ENCODE data around the gene PTCH2. TPM values are rescaled to one million over a fixed set of nuclear protein-coding genes. Genes with fewer than 3 reads are reported as not detected.

Gene PTCH2
- total RNA-seq, 6 experiments from 2014 or later, result 0.37 to 0.81 (median 0.61) TPM

GRCh38 chr1:44785501-44786137 lies 57.4 kb downstream of the PTCH2 start:
- H3K4me3 Mint-ChIP-seq, result peak overlapping the region; percentile 57
- H3K4me1 Mint-ChIP-seq (ENCODE audit: low read depth), result peaks cover 21% of the 10 kb centered on the region
- peaks cover 18% of the 10 kb centered on the region for H3K36me3 Mint-ChIP-seq (ENCODE audit: low read depth)
- no peaks in the 10 kb centered on the region for H3K9me3 Mint-ChIP-seq
- H3K27ac Mint-ChIP-seq, result no peak overlapping the region
- no peak for TF ChIP-seq CTCF (IDR thresholded peaks at IDR 0.05)
- no peak for DNase-seq
- H3K27me3 Mint-ChIP-seq (ENCODE audit: insufficient read depth), result no peaks in the 10 kb centered on the region; the same call in 1 of the 2 replicates

- Mint-ChIP-seq H3K27ac (no peak overlapping the region), H3K36me3 (ENCODE audit: low read depth) (peaks cover 25% of the 10 kb centered on the region), H3K4me3 (peak overlapping the region; percentile 7; the same call in 1 of the 2 replicates), H3K4me1 (ENCODE audit: low read depth) (peaks cover 27% of the 10 kb centered on the region), H3K9me3 (no peaks in the 10 kb centered on the region), H3K27me3 (ENCODE audit: insufficient read depth) (no peaks in the 10 kb centered on the region; the same call in none of the 2 replicates)
- no peak for TF ChIP-seq CTCF (IDR thresholded peaks at IDR 0.05)
- no peak for DNase-seq
Measured at GRCh38 chr1:44785029-44785380, 58.0 kb downstream of the PTCH2 start.

GRCh38 chr1:44784094-44785028 lies 58.7 kb downstream of the PTCH2 start:
- H3K4me1 Mint-ChIP-seq (ENCODE audit: low read depth), result peaks cover 27% of the 10 kb centered on the region
- TF ChIP-seq CTCF (IDR thresholded peaks at IDR 0.05), result peak; percentile 32
- peak overlapping the region; percentile 43; the same call in 1 of the 2 replicates for H3K4me3 Mint-ChIP-seq
- no peak for DNase-seq
- no peak overlapping the region for H3K27ac Mint-ChIP-seq
- peaks cover 26% of the 10 kb centered on the region for H3K36me3 Mint-ChIP-seq (ENCODE audit: low read depth)
- H3K9me3 Mint-ChIP-seq, result no peaks in the 10 kb centered on the region
- no peaks in the 10 kb centered on the region; the same call in none of the 2 replicates for H3K27me3 Mint-ChIP-seq (ENCODE audit: insufficient read depth)

GRCh38 chr1:44783697-44784093 lies 59.4 kb downstream of the PTCH2 start:
- no peak overlapping the region for H3K27ac Mint-ChIP-seq
- no peak for DNase-seq
- TF ChIP-seq CTCF (IDR thresholded peaks at IDR 0.05), result no peak
- peak overlapping the region; percentile 43; the same call in 1 of the 2 replicates for H3K4me3 Mint-ChIP-seq
- H3K36me3 Mint-ChIP-seq (ENCODE audit: low read depth), result peaks cover 32% of the 10 kb centered on the region
- H3K4me1 Mint-ChIP-seq (ENCODE audit: low read depth), result peaks cover 32% of the 10 kb centered on the region
- peaks cover under 1% of the 10 kb centered on the region for H3K27me3 Mint-ChIP-seq (ENCODE audit: insufficient read depth)
- no peaks in the 10 kb centered on the region for H3K9me3 Mint-ChIP-seq

- no peaks in the 10 kb centered on the region for H3K9me3 Mint-ChIP-seq
- peak overlapping the region; percentile 51; the same call in 1 of the 2 replicates for H3K4me3 Mint-ChIP-seq
- no peak for DNase-seq
- peaks cover 5% of the 10 kb centered on the region for H3K27me3 Mint-ChIP-seq (ENCODE audit: insufficient read depth)
- no peak for TF ChIP-seq CTCF (IDR thresholded peaks at IDR 0.05)
- H3K27ac Mint-ChIP-seq, result peak overlapping the region; percentile 40; the same call in 1 of the 2 replicates
- H3K4me1 Mint-ChIP-seq (ENCODE audit: low read depth), result peaks cover 46% of the 10 kb centered on the region
- peaks cover 60% of the 10 kb centered on the region for H3K36me3 Mint-ChIP-seq (ENCODE audit: low read depth)
Measured at GRCh38 chr1:44780583-44781121, 62.4 kb downstream of the PTCH2 start.
